ENCODE results near the gene FOXL2.

Gene FOXL2

DNA sequence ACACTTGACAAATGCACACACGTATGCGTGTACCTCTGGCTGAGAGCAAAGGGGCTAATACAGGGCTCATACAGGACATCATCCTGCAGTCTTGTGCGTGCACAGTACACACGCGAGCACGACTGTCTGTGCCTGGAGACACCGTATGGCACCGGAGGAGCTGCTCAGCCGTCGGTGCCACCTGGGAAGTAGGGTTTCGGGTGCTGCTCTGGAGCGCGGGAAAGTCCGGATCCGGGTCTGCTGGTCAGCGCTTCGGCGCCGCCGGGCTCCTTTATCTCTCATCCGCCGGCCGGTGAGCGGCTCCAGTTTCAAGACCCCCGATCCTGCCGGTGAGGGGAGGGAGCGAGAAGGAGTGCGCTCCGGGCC is 9.3 kb downstream of the FOXL2 start:
- TF ChIP-seq, protein P1, sequence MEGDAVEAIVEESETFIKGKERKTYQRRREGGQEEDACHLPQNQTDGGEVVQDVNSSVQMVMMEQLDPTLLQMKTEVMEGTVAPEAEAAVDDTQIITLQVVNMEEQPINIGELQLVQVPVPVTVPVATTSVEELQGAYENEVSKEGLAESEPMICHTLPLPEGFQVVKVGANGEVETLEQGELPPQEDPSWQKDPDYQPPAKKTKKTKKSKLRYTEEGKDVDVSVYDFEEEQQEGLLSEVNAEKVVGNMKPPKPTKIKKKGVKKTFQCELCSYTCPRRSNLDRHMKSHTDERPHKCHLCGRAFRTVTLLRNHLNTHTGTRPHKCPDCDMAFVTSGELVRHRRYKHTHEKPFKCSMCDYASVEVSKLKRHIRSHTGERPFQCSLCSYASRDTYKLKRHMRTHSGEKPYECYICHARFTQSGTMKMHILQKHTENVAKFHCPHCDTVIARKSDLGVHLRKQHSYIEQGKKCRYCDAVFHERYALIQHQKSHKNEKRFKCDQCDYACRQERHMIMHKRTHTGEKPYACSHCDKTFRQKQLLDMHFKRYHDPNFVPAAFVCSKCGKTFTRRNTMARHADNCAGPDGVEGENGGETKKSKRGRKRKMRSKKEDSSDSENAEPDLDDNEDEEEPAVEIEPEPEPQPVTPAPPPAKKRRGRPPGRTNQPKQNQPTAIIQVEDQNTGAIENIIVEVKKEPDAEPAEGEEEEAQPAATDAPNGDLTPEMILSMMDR (IDR thresholded peaks at IDR 0.05; ENCODE audit: low read depth, low read length, missing control alignments): no peak
- no peak for DNase-seq

GRCh38 chr3:138936741-138937689 is 9.9 kb downstream of the FOXL2 start:
- no peak for DNase-seq
- Histone ChIP-seq H3K36me3 (replicated peaks) (no peaks in the 10 kb centered on the region), H3K27ac (no peak overlapping the region), H3K27me3 (replicated peaks) (peaks cover 56% of the 10 kb centered on the region), H3K4me3 (ENCODE audit: low read depth, low read length) (no peak overlapping the region)
- TF ChIP-seq, protein P1 (IDR thresholded peaks at IDR 0.05; ENCODE audit: low read depth, low read length, missing control alignments): no peak
- in situ Hi-C loops (cut with HindIII; ENCODE audit: low pct_ligation_motif_present, low sequenced_read_pairs): loop anchor here (25.0 kb wide), 1 partner anchor 375 kb away; no protein-coding TSS in a partner anchor

More for the DNA sequence above, 9.3 kb downstream of the FOXL2 start:
- Histone ChIP-seq H3K4me3 (ENCODE audit: low read depth, low read length) (no peak overlapping the region), H3K27ac (no peak overlapping the region), H3K27me3 (replicated peaks) (peaks cover 63% of the 10 kb centered on the region), H3K36me3 (replicated peaks) (no peaks in the 10 kb centered on the region)
- in situ Hi-C loops (cut with HindIII; ENCODE audit: low pct_ligation_motif_present, low sequenced_read_pairs): loop anchor here (25.0 kb wide), 1 partner anchor 375 kb away; no protein-coding TSS in a partner anchor

GRCh38 chr3:138935863-138936740 is 10.8 kb downstream of the FOXL2 start:
- Histone ChIP-seq H3K36me3 (replicated peaks) (no peaks in the 10 kb centered on the region), H3K27ac (no peak overlapping the region), H3K27me3 (replicated peaks) (peaks cover 47% of the 10 kb centered on the region), H3K4me3 (ENCODE audit: low read depth, low read length) (peak overlapping the region; percentile 46)
- TF ChIP-seq, protein P1 (IDR thresholded peaks at IDR 0.05; ENCODE audit: low read depth, low read length, missing control alignments): peak; percentile 92
- in situ Hi-C loops (cut with HindIII; ENCODE audit: low pct_ligation_motif_present, low sequenced_read_pairs): loop anchor here (25.0 kb wide), 1 partner anchor 376 kb away; no protein-coding TSS in a partner anchor
- DNase-seq: peak; percentile 52

GRCh38 chr3:138935505-138935862 is 11.5 kb downstream of the FOXL2 start:
- no peak for DNase-seq
- in situ Hi-C loops (cut with HindIII; ENCODE audit: low pct_ligation_motif_present, low sequenced_read_pairs): loop anchor here (25.0 kb wide), 1 partner anchor 377 kb away; no protein-coding TSS in a partner anchor
- no peak overlapping the region for H3K27ac ChIP-seq
- no peaks in the 10 kb centered on the region for H3K36me3 ChIP-seq (replicated peaks)
- H3K27me3 ChIP-seq (replicated peaks): peaks cover 41% of the 10 kb centered on the region
- TF ChIP-seq, protein P1 (IDR thresholded peaks at IDR 0.05; ENCODE audit: low read depth, low read length, missing control alignments): no peak
- H3K4me3 ChIP-seq (ENCODE audit: low read depth, low read length): peak overlapping the region; percentile 46

DNA sequence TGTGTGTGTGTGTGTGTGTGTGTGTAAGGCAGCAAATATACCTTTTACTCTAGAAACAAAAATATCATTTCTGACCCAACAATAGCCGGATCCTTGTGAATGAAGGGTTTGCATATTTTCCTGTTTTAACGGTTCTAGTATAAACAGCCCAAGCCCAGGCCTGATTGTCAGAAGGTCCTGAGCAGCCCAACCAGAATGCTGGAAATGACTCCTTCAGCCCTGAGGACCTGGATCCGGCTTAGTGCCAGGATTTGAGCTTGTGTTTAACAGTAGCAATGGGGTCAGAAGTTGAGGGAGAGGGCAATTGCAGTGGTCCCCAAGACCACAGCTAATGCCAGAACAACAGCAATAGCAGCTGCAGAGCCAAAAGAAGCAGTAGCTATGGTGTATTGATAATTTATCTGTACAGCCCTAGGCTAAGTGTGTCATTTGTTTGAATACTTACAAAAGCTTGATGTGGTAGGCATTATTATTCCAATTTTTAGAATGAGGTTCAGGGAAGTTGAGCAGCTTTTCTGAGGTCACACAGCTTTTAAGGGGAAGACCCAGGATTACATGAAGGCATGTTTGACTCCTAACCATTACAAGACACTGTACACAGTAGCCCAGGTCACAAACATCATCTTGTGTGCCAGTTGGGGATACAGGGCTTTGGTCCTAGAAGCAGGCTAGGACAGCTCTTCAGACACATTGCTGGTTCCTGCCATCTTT is 12.8 kb downstream of the FOXL2 start:
- Histone ChIP-seq H3K27ac (no peak overlapping the region), H3K36me3 (replicated peaks) (no peaks in the 10 kb centered on the region), H3K4me3 (ENCODE audit: low read depth, low read length) (no peak overlapping the region), H3K27me3 (replicated peaks) (peaks cover 29% of the 10 kb centered on the region)
- TF ChIP-seq, protein P1 (IDR thresholded peaks at IDR 0.05; ENCODE audit: low read depth, low read length, missing control alignments): no peak
- no peak for DNase-seq
- in situ Hi-C loops (cut with HindIII; ENCODE audit: low pct_ligation_motif_present, low sequenced_read_pairs): loop anchor here (25.0 kb wide), 1 partner anchor 378 kb away; no protein-coding TSS in a partner anchor

Data from brain microvascular endothelial cell (primary cell).